ENCODE measurements around the gene PTPRZ1. TPM values are rescaled to one million over a fixed set of nuclear protein-coding genes. Genes with fewer than 3 reads are reported as not detected.
A peak's percentile ranks its signal among the peaks of the same experiment; 100 is the strongest.

Gene PTPRZ1
- 13.9 TPM for total RNA-seq
- polyA plus RNA-seq: 1.5 TPM

DNA sequence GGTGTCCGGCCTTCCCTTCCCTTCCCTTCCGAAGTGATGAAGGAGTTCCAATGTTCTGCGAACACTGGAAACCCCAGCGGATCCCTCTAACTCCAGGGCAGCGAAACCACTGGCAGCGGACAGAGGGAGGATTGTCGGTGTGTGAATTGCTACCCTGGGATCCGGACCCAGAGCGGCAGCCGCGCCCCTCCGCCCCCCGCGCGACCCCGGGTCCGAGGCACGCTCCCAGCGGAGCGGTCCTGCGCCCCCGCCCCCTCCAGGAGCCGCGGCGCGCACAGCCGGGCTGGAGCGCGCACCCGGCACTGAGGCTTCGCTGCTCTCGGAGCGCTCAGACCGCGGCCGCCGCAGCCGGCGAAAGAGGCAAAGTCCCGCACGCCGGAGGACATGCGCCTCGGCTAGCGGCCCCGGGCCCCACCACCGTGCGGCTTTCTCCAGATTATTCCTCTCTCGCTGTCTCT is at the start of gene PTPRZ1:
Gene PTPRZ1 (plus strand): TSS at position 331 of the 458 bp plus-strand sequence. CDS start 339 bp downstream, outside the sequence.
- Histone ChIP-seq H3K4me3 (ENCODE audit: low read depth, low read length) (peak within 1 kb of the TSS; percentile 40), H3K4me1 (ENCODE audit: insufficient read depth) (no peaks in the 10 kb centered on the region), H3K36me3 (ENCODE audit: insufficient read depth) (no peaks in the 10 kb centered on the region), H3K27ac (ENCODE audit: low read depth) (no peak within 1 kb of the TSS)
- under 1% methylated on average over 49 of the region's 49 CpGs for WGBS
- no peak for DNase-seq (ENCODE audit: extremely low spot score)

- Histone ChIP-seq H3K36me3 (ENCODE audit: insufficient read depth) (no peaks in the 10 kb centered on the region), H3K27ac (ENCODE audit: low read depth) (no peak overlapping the region), H3K4me1 (ENCODE audit: insufficient read depth) (no peaks in the 10 kb centered on the region), H3K4me3 (ENCODE audit: low read depth, low read length) (no peak overlapping the region)
- 85% methylated on average over 1 of the region's 1 CpG for WGBS
- DNase-seq (ENCODE audit: extremely low spot score): no peak
Observed at GRCh38 chr7:121824276-121824675, 48.7 kb upstream of the PTPRZ1 start.

DNA sequence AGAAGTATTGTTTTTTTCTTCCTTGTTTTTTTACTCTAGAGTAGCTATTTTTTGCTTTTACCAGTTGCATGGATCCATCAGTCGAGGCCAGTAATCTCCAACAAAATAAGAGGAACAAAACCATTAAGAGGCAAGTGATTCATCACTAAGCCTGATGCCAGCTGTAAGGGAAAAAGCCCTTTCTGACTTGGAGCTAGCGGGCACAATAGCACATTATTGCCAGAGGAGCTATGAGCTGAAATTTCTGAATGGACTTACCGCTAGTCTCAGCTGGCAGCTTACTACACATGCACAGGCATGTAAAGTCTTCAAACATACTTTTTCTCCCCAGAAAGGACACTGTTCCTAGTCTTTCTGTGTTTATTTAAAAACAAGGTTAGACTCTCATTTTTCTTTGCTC is 41.6 kb upstream of the PTPRZ1 start:
- 71% methylated on average over 3 of the region's 3 CpGs for WGBS
- H3K27ac ChIP-seq (ENCODE audit: low read depth): no peak overlapping the region
- DNase-seq (ENCODE audit: extremely low spot score): no peak

DNA sequence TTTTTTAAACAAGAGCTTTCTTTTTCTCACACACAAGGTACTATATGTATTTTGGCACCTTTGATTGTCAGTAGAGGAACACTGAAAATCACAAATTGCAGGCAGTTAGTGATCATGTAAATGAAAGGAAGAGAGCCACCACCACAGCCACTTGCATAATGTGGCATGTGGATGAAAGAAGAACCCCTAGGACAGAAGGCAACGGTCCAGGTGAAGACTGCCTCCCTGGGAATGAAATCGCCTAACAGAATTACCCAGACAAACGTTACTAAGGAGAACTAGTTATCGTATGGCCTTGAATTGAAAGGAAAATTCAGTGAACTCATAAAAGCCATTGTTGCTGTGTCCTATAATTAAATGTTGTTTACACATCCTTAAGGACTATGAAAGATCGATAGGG is 41.2 kb upstream of the PTPRZ1 start:
- DNase-seq (ENCODE audit: extremely low spot score): no peak
- Histone ChIP-seq H3K27ac (ENCODE audit: low read depth) (no peak overlapping the region), H3K36me3 (ENCODE audit: insufficient read depth) (no peaks in the 10 kb centered on the region), H3K4me1 (ENCODE audit: insufficient read depth) (no peaks in the 10 kb centered on the region), H3K4me3 (ENCODE audit: low read depth, low read length) (no peak overlapping the region)
- 57% methylated on average over 5 of the region's 5 CpGs for WGBS

More for the DNA sequence above, 41.6 kb upstream of the PTPRZ1 start:
- Histone ChIP-seq H3K4me1 (ENCODE audit: insufficient read depth) (no peaks in the 10 kb centered on the region), H3K36me3 (ENCODE audit: insufficient read depth) (no peaks in the 10 kb centered on the region), H3K4me3 (ENCODE audit: low read depth, low read length) (no peak overlapping the region)

GRCh38 chr7:121832347-121832746 is 40.6 kb upstream of the PTPRZ1 start:
- no peak for DNase-seq (ENCODE audit: extremely low spot score)
- Histone ChIP-seq H3K36me3 (ENCODE audit: insufficient read depth) (no peaks in the 10 kb centered on the region), H3K4me3 (ENCODE audit: low read depth, low read length) (no peak overlapping the region), H3K4me1 (ENCODE audit: insufficient read depth) (no peaks in the 10 kb centered on the region), H3K27ac (ENCODE audit: low read depth) (no peak overlapping the region)
- WGBS: 48% methylated on average over 8 of the region's 8 CpGs

DNA sequence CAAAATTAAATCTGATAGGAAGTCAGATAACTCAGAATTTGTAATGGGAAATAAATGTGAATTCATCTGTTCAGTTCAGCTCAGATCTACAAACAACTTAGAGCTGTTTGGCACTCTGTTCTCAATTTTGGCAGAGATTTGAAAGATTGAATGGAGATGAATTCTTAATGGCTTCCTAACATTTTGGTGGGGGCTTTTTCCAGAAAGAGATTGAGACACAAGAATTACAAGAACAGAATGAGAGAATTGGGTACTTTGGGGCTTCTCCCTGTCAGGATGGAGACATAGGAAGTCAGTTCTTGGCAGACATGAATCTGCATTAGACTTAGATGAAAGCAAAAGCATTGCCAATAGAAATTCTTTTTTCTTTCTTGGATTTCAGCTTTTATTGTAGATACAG is 39.0 kb upstream of the PTPRZ1 start:
- no peak overlapping the region for H3K27ac ChIP-seq (ENCODE audit: low read depth)
- no peak overlapping the region for H3K4me3 ChIP-seq (ENCODE audit: low read depth, low read length)
- H3K4me1 ChIP-seq (ENCODE audit: insufficient read depth): no peaks in the 10 kb centered on the region
- no peak for DNase-seq (ENCODE audit: extremely low spot score)
- no peaks in the 10 kb centered on the region for H3K36me3 ChIP-seq (ENCODE audit: insufficient read depth)

GRCh38 chr7:121837462-121837861 is 35.5 kb upstream of the PTPRZ1 start:
- Histone ChIP-seq H3K4me1 (ENCODE audit: insufficient read depth) (no peaks in the 10 kb centered on the region), H3K4me3 (ENCODE audit: low read depth, low read length) (no peak overlapping the region), H3K27ac (ENCODE audit: low read depth) (no peak overlapping the region), H3K36me3 (ENCODE audit: insufficient read depth) (no peaks in the 10 kb centered on the region)
- DNase-seq (ENCODE audit: extremely low spot score): no peak
- WGBS: 23% methylated on average over 1 of the region's 1 CpG

DNA sequence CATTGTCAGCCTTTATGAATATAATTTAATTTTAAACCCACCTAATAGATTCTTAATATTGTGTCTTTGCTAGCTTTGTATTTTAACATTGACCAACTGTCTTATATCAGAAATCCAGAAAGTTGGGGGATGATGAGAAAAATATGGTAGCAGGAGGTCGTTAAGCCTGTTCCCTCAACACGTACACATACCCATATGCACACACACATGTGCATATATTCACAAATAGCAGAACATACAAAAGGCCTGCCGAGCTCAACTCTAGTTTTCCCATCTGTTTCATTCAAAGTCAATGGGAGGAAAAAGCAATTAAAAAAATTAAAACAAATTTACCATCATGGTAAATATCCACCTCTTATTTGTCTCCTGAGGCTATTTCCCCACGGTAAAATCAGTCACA is 25.9 kb upstream of the PTPRZ1 start:
- DNase-seq (ENCODE audit: extremely low spot score): no peak
- Histone ChIP-seq H3K4me1 (ENCODE audit: insufficient read depth) (no peaks in the 10 kb centered on the region), H3K4me3 (ENCODE audit: low read depth, low read length) (no peak overlapping the region), H3K27ac (ENCODE audit: low read depth) (no peak overlapping the region), H3K36me3 (ENCODE audit: insufficient read depth) (no peaks in the 10 kb centered on the region)
- 75% methylated on average over 4 of the region's 4 CpGs for WGBS

- 66% methylated on average over 2 of the region's 2 CpGs for WGBS
- DNase-seq (ENCODE audit: extremely low spot score): no peak
- Histone ChIP-seq H3K4me1 (ENCODE audit: insufficient read depth) (no peaks in the 10 kb centered on the region), H3K36me3 (ENCODE audit: insufficient read depth) (no peaks in the 10 kb centered on the region), H3K4me3 (ENCODE audit: low read depth, low read length) (no peak overlapping the region), H3K27ac (ENCODE audit: low read depth) (no peak overlapping the region)
Observed at GRCh38 chr7:121853307-121853706, 19.7 kb upstream of the PTPRZ1 start.

DNA sequence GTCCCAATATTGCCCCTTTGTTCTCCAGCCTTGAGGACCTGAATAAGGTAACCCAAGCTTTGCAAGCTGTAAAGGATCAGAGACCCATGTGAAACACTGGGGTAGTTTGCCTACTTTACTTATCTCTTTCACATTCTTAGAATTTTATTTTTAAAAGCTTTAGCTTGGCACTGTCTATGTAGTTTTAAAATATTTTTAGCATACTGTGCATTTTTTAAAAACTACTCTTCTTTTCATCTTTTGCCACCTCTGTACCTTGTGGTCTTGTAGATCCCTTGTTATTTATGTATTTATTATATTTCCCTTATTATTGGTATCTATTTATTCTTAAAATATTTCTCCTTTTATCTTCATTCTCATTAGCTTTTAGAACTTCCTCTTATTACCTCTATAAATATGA is 12.0 kb upstream of the PTPRZ1 start:
- Histone ChIP-seq H3K36me3 (ENCODE audit: insufficient read depth) (no peaks in the 10 kb centered on the region), H3K4me1 (ENCODE audit: insufficient read depth) (no peaks in the 10 kb centered on the region), H3K4me3 (ENCODE audit: low read depth, low read length) (no peak overlapping the region), H3K27ac (ENCODE audit: low read depth) (no peak overlapping the region)
- no peak for DNase-seq (ENCODE audit: extremely low spot score)

DNA sequence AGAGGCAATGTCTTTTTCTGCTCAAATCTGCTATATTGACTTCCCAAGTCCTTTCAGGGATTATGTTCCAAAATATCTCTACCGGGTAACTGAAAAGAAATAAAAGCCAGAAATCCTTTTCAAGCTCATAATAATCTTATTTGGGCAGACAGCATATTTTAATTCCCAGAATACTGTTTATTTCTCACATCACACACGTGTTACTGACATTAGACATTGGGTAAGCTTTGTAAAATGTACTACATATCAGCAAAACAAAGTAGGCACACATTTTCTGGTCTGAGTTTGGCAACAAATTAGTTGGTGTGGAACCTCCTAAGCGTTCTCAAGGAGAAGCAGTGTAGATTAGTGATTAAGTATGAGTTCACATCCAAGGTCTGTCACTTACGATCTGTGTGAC is 10.4 kb upstream of the PTPRZ1 start:
- WGBS: 34% methylated on average over 4 of the region's 4 CpGs
- no peak overlapping the region for H3K4me3 ChIP-seq (ENCODE audit: low read depth, low read length)
- DNase-seq (ENCODE audit: extremely low spot score): no peak
- H3K4me1 ChIP-seq (ENCODE audit: insufficient read depth): no peaks in the 10 kb centered on the region
- no peak overlapping the region for H3K27ac ChIP-seq (ENCODE audit: low read depth)
- no peaks in the 10 kb centered on the region for H3K36me3 ChIP-seq (ENCODE audit: insufficient read depth)

DNA sequence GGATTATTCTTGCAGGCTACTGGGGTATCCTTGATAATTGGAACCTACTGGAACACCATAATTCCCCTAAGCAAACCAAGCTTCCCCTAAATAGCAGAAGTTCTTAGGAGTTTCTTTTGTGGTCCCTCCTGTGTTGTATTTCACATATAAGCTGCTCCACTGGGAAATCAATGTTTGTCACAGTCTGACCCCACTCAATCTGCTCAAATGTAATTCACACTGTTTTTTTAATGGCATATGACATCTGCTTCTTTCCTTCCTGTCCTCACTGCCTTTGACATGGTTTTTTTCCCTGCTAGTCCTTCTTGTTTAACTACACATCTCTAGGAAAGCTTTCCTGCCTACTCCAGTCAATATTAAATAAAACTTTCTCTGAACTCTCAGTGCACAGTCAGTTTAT is 1.8 kb upstream of the PTPRZ1 start:
- Histone ChIP-seq H3K36me3 (ENCODE audit: insufficient read depth) (no peaks in the 10 kb centered on the region), H3K4me3 (ENCODE audit: low read depth, low read length) (no peak overlapping the region), H3K27ac (ENCODE audit: low read depth) (no peak overlapping the region), H3K4me1 (ENCODE audit: insufficient read depth) (no peaks in the 10 kb centered on the region)
- no peak for DNase-seq (ENCODE audit: extremely low spot score)

DNA sequence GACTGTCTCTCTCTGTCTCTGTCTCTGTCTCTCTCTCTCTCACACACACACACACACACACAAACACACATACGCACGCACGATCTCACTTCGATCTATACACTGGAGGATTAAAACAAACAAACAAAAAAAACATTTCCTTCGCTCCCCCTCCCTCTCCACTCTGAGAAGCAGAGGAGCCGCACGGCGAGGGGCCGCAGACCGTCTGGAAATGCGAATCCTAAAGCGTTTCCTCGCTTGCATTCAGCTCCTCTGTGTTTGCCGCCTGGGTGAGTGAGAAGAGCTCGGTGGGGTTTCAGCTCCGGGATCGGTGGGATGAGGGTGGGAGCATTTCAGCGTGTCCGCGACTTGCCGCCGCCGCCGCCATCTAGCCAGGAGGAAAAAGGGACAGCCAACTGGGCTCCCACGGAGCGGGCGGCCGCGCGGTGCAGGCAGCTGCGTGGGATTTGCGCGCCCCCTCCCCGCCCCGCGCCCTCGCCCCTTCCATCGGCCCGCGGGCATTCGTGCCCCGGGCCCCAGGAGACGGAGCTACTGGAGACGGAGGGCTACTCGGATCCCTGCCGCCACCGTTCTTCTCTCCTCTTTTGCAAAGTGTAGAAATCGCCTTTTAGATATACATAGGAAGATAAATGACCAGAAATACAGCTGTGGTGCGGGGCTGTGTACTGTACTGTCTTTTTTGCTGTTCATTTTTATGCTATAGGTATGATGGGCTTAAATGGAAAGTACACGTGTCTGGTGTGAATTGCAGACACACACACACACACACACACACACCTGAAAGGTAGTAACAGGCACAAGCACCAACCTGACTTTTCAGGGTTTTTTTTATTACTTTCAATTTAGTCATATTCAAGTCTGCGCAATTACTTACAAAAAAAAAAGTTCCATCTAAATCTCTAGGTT is 581 bp downstream of the PTPRZ1 start:
- no peak overlapping the region for H3K27ac ChIP-seq (ENCODE audit: low read depth)

DNA sequence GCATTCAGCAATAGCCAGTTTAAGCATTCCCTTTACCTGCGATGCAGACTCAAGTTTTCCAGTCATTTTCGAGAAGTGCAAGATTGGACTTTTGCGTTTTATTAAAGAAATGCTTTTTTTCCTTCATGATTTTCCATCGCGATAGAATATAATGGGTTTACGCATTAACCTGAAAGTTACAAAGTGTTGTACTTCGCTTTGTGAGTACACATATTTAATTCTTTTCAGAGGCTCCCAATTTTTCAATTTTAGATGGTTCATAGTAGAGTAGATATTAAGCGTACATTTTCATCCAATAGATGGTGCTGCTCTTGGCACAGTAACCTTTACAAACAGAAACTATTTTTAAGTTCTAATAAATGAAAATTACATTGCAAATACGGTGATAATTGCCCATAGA is 1.3 kb downstream of the PTPRZ1 start:
- Histone ChIP-seq H3K4me3 (ENCODE audit: low read depth, low read length) (no peak overlapping the region), H3K4me1 (ENCODE audit: insufficient read depth) (no peaks in the 10 kb centered on the region), H3K27ac (ENCODE audit: low read depth) (no peak overlapping the region), H3K36me3 (ENCODE audit: insufficient read depth) (no peaks in the 10 kb centered on the region)
- WGBS: 17% methylated on average over 9 of the region's 9 CpGs
- no peak for DNase-seq (ENCODE audit: extremely low spot score)

More for the DNA sequence above, 581 bp downstream of the PTPRZ1 start:
- Histone ChIP-seq H3K36me3 (ENCODE audit: insufficient read depth) (no peaks in the 10 kb centered on the region), H3K4me1 (ENCODE audit: insufficient read depth) (no peaks in the 10 kb centered on the region), H3K4me3 (ENCODE audit: low read depth, low read length) (peak overlapping the region; percentile 40)
- under 1% methylated on average over 51 of the region's 51 CpGs for WGBS
- no peak for DNase-seq (ENCODE audit: extremely low spot score)

All from urinary bladder (tissue), 4 donors.